ENCODE data around the gene SOX8. TPM values are rescaled to one million over a fixed set of nuclear protein-coding genes. Genes with fewer than 3 reads are reported as not detected.

Gene SOX8
- total RNA-seq, 1 donor from 2014 or later = 0.81 TPM

GRCh38 chr16:1028056-1028455, 46.5 kb downstream of the SOX8 start:
- DNase-seq = no peak
- intact Hi-C loops (cut with DNase I) = no loop called here
- H3K4me3 ChIP-seq = no peak overlapping the region
- no peaks in the 10 kb centered on the region for H3K4me1 ChIP-seq
- H3K27me3 ChIP-seq = peaks cover 17% of the 10 kb centered on the region
- no peak overlapping the region for H3K27ac ChIP-seq
- H3K36me3 ChIP-seq = no peaks in the 10 kb centered on the region
- ATAC-seq = no peak
- no peaks in the 10 kb centered on the region for H3K9me3 ChIP-seq
- no peak for TF ChIP-seq CTCF (IDR thresholded peaks at IDR 0.05)

GRCh38 chr16:1028524-1029258, 47.1 kb downstream of the SOX8 start:
- intact Hi-C loops (cut with DNase I) = no loop called here
- Histone ChIP-seq H3K9me3 (no peaks in the 10 kb centered on the region), H3K4me3 (no peak overlapping the region), H3K4me1 (no peaks in the 10 kb centered on the region), H3K27me3 (peaks cover 12% of the 10 kb centered on the region), H3K27ac (no peak overlapping the region), H3K36me3 (no peaks in the 10 kb centered on the region)
- no peak for TF ChIP-seq CTCF (IDR thresholded peaks at IDR 0.05)
- DNase-seq = no peak
- no peak for ATAC-seq

GRCh38 chr16:1029259-1029545, 47.6 kb downstream of the SOX8 start:
- no peaks in the 10 kb centered on the region for H3K36me3 ChIP-seq
- ATAC-seq = no peak
- H3K4me1 ChIP-seq = no peaks in the 10 kb centered on the region
- no peak overlapping the region for H3K4me3 ChIP-seq
- H3K9me3 ChIP-seq = no peaks in the 10 kb centered on the region
- intact Hi-C loops (cut with DNase I) = no loop called here
- no peak for TF ChIP-seq CTCF (IDR thresholded peaks at IDR 0.05)
- peaks cover 11% of the 10 kb centered on the region for H3K27me3 ChIP-seq
- H3K27ac ChIP-seq = no peak overlapping the region
- DNase-seq = no peak

- H3K27ac ChIP-seq = no peak overlapping the region
- no peak overlapping the region for H3K4me3 ChIP-seq
- ATAC-seq (no peak), DNase-seq (no peak)
- H3K27me3 ChIP-seq = peaks cover 11% of the 10 kb centered on the region
- TF ChIP-seq CTCF (IDR thresholded peaks at IDR 0.05) = no peak
- H3K36me3 ChIP-seq = no peaks in the 10 kb centered on the region
- H3K9me3 ChIP-seq = no peaks in the 10 kb centered on the region
- intact Hi-C loops (cut with DNase I) = no loop called here
- no peaks in the 10 kb centered on the region for H3K4me1 ChIP-seq
Measured at GRCh38 chr16:1030473-1030901, 48.9 kb downstream of the SOX8 start.

- no peak for ATAC-seq
- Histone ChIP-seq H3K36me3 (no peaks in the 10 kb centered on the region), H3K9me3 (no peaks in the 10 kb centered on the region), H3K4me1 (no peaks in the 10 kb centered on the region), H3K27ac (no peak overlapping the region), H3K27me3 (peaks cover 20% of the 10 kb centered on the region), H3K4me3 (no peak overlapping the region)
- DNase-seq = no peak
- intact Hi-C loops (cut with DNase I) = no loop called here
- TF ChIP-seq CTCF (IDR thresholded peaks at IDR 0.05) = no peak
Measured at GRCh38 chr16:1031666-1032065, 50.1 kb downstream of the SOX8 start.

GRCh38 chr16:1032607-1033006, 51.0 kb downstream of the SOX8 start:
- ATAC-seq (no peak), DNase-seq (no peak)
- no peaks in the 10 kb centered on the region for H3K4me1 ChIP-seq
- no peak overlapping the region for H3K4me3 ChIP-seq
- intact Hi-C loops (cut with DNase I) = no loop called here
- H3K9me3 ChIP-seq = no peaks in the 10 kb centered on the region
- TF ChIP-seq CTCF (IDR thresholded peaks at IDR 0.05) = no peak
- H3K36me3 ChIP-seq = no peaks in the 10 kb centered on the region
- H3K27ac ChIP-seq = no peak overlapping the region
- peaks cover 25% of the 10 kb centered on the region for H3K27me3 ChIP-seq
